Panc1 (cell line): ENCODE measurements around the gene USP10.

Experiments
- CTCF ChIP-seq: fragments of 450-650 bp; IDR thresholded peaks from 2 replicates; pipeline ENCODE4 v1.5.1; 2017; ENCODE audit warnings: mild to moderate bottlenecking
- SIN3A ChIP-seq: IDR thresholded peaks from 2 replicates; pipeline ENCODE4 v1.6.1; 2012; ENCODE audit warnings: low read depth, mild to moderate bottlenecking, low read length, moderate library complexity, borderline replicate concordance; ENCODE audit not compliant: insufficient read depth

- no peak for TF ChIP-seq CTCF
- TF ChIP-seq SIN3A = no peak
Measured at GRCh38 chr16:84759061-84759460, 59.3 kb downstream of the USP10 start.
